ENCODE measurements around the gene MRGPRD. TPM values are rescaled to one million over a fixed set of nuclear protein-coding genes. Genes with fewer than 3 reads are reported as not detected.

MRGPRD gene
- total RNA-seq, 1 experiment from 2014 or later: not detected

DNA sequence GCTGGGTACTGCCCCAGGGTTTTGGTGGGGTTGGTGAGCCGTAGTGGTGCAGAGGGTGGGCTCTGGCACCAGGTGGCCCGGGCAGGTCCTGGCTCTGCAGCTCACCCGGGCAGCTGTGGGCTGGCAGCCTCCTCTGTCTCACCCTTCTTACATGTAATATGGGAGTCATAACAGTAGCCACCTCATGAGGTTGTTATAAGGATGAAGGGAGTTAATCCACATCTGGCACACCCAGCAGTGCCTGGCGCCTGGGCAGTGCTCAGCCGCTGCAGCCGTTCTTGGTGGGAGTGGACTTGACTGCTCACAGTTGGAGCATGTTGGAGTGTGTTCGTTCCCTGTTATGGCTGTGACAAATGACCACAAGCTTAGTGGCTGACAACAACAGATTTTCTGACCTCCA, 48.4 kb downstream of the MRGPRD start:
- H3K27ac Mint-ChIP-seq (ENCODE audit: unreplicated experiment): no peak overlapping the region
- no peaks in the 10 kb centered on the region for H3K4me1 Mint-ChIP-seq (ENCODE audit: low read depth, unreplicated experiment)
- DNase-seq: no peak
- BruUV-seq (replicated peaks): no TSS peak
- H3K9me3 Mint-ChIP-seq (ENCODE audit: low read depth, unreplicated experiment): no peaks in the 10 kb centered on the region
- peaks cover 14% of the 10 kb centered on the region for H3K36me3 Mint-ChIP-seq (ENCODE audit: insufficient read depth, unreplicated experiment)
- no peaks in the 10 kb centered on the region for H3K27me3 Mint-ChIP-seq (ENCODE audit: unreplicated experiment)
- intact Hi-C loops (cut with micrococcal nuclease; ENCODE audit: unreplicated experiment): no loop called here
- CTCF ChIA-PET: no interaction called here
- TF ChIP-seq, protein P1, sequence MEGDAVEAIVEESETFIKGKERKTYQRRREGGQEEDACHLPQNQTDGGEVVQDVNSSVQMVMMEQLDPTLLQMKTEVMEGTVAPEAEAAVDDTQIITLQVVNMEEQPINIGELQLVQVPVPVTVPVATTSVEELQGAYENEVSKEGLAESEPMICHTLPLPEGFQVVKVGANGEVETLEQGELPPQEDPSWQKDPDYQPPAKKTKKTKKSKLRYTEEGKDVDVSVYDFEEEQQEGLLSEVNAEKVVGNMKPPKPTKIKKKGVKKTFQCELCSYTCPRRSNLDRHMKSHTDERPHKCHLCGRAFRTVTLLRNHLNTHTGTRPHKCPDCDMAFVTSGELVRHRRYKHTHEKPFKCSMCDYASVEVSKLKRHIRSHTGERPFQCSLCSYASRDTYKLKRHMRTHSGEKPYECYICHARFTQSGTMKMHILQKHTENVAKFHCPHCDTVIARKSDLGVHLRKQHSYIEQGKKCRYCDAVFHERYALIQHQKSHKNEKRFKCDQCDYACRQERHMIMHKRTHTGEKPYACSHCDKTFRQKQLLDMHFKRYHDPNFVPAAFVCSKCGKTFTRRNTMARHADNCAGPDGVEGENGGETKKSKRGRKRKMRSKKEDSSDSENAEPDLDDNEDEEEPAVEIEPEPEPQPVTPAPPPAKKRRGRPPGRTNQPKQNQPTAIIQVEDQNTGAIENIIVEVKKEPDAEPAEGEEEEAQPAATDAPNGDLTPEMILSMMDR (IDR thresholded peaks at IDR 0.05; ENCODE audit: unreplicated experiment): no peak
- no peak overlapping the region for H3K4me3 Mint-ChIP-seq (ENCODE audit: low read depth, unreplicated experiment)

GRCh38 chr11:68931911-68932310, 48.9 kb downstream of the MRGPRD start:
- intact Hi-C loops (cut with micrococcal nuclease; ENCODE audit: unreplicated experiment): no loop called here
- CTCF ChIA-PET: no interaction called here
- no peak for DNase-seq
- Mint-ChIP-seq H3K4me1 (ENCODE audit: low read depth, unreplicated experiment) (no peaks in the 10 kb centered on the region), H3K4me3 (ENCODE audit: low read depth, unreplicated experiment) (no peak overlapping the region), H3K27me3 (ENCODE audit: unreplicated experiment) (no peaks in the 10 kb centered on the region), H3K27ac (ENCODE audit: unreplicated experiment) (no peak overlapping the region), H3K36me3 (ENCODE audit: insufficient read depth, unreplicated experiment) (peaks cover 14% of the 10 kb centered on the region), H3K9me3 (ENCODE audit: low read depth, unreplicated experiment) (no peaks in the 10 kb centered on the region)
- no TSS peak for BruUV-seq (replicated peaks)
- TF ChIP-seq, protein P1 (IDR thresholded peaks at IDR 0.05; ENCODE audit: unreplicated experiment): no peak

DNA sequence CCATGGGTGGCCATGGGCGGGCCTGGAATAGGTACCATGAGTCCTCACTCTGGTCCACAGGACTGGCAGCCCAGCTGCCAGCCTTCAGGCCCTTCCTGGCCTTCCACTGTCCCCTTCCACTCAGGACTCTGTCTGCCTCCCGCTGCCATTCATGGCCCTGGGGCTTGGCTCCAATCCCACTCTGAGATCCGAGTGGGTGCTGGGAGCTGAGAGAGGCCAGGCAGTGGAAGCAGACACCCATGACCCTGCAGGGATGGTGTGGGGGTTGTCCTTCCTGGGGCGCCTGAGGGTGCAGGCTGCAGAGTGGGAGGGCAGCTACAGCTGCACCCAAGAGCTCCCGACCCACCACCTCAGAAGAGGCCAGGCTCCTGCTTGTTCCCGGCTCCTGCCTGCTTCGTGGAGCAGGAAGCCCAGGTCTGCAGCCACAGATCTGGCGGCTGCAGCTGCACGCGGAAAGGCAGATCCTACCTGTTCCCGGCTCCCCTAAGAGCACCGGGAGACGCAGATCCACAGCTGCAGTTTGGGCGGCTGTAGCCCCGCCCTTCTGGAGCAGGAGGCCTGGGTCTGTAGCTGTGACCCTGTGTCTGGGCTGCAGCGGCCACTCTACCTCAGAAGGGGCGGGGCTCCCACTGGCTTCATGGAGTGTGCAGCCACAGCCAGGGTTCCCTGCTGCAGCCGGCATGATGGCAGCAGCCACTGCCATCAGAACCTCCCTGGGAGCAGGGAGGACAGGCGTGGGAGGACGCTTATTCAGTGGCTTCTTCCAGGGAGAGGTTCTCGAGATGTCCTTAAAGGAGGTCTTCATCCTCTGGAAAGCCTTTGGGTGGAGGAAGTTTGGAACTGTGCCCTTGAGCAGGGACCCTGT, 49.6 kb downstream of the MRGPRD start:
- no peaks in the 10 kb centered on the region for H3K4me1 Mint-ChIP-seq (ENCODE audit: low read depth, unreplicated experiment)
- H3K9me3 Mint-ChIP-seq (ENCODE audit: low read depth, unreplicated experiment): no peaks in the 10 kb centered on the region
- H3K36me3 Mint-ChIP-seq (ENCODE audit: insufficient read depth, unreplicated experiment): peaks cover 14% of the 10 kb centered on the region
- H3K27me3 Mint-ChIP-seq (ENCODE audit: unreplicated experiment): no peaks in the 10 kb centered on the region
- TF ChIP-seq, protein P1 (IDR thresholded peaks at IDR 0.05; ENCODE audit: unreplicated experiment): no peak
- CTCF ChIA-PET: no interaction called here
- H3K4me3 Mint-ChIP-seq (ENCODE audit: low read depth, unreplicated experiment): no peak overlapping the region
- no peak for DNase-seq
- no peak overlapping the region for H3K27ac Mint-ChIP-seq (ENCODE audit: unreplicated experiment)
- intact Hi-C loops (cut with micrococcal nuclease; ENCODE audit: unreplicated experiment): no loop called here
- no TSS peak for BruUV-seq (replicated peaks)

Other genes starting within 250 kb of the MRGPRD start
- 6.8 and 9.7 TPM in 2 replicates for gene TESMIN, start 229.5 kb downstream of the MRGPRD start, total RNA-seq (2022)
- 45.9 and 49.8 TPM in 2 replicates for gene CPT1A, start 139.1 kb downstream of the MRGPRD start, total RNA-seq (2022)
- 79.7 and 83.4 TPM in 2 replicates for gene MRPL21, start 77.2 kb downstream of the MRGPRD start, total RNA-seq (2022)
- gene IGHMBP2, start 77.1 kb downstream of the MRGPRD start, total RNA-seq (2022): 27.6 and 32.4 TPM in 2 replicates
- 0.14 and 0.15 TPM in 2 replicates for gene MRGPRF, start 32.3 kb upstream of the MRGPRD start, total RNA-seq (2022)
- 21.9 and 24.3 TPM in 2 replicates for gene TPCN2, start 67.9 kb upstream of the MRGPRD start, total RNA-seq (2022)
- gene SMIM38, start 174.9 kb upstream of the MRGPRD start, total RNA-seq (2022): 0.33 TPM in 1 of 2 replicates, not detected in the other

Data from Calu3 (cell line).